Body of pancreas (tissue), 4 donors: Measurements from ENCODE around the gene UTS2.

ENCODE experiments used
- CTCF ChIP-seq, 7 experiments: fragments of 450-650 bp in 4 of 7; fragments of 200-600 bp in 3 of 7; sonication (generic) in 3 of 7; IDR thresholded peaks; one replicate each; pipeline ENCODE4 v1.5.1; 2016 to 2019; ENCODE audit warnings: antibody characterized with exemption in 7 of 7
- POLR2A ChIP-seq, 3 donors: fragments of 450-650 bp; IDR thresholded peaks; one replicate each; pipeline ENCODE4 v1.6.1; 2016; ENCODE audit warnings: antibody characterized with exemption in 3 of 3, mild to moderate bottlenecking in 2 of 3

GRCh38 chr1:7893529-7894180 is 40.8 kb upstream of the UTS2 start:
- no peak for TF ChIP-seq CTCF (IDR thresholded peaks at IDR 0.05)
- no peak for TF ChIP-seq POLR2A (IDR thresholded peaks at IDR 0.05)
